B cell (primary cell): Measurements from ENCODE around the gene SPART. TPM values are rescaled to one million over a fixed set of nuclear protein-coding genes. Genes with fewer than 3 reads are reported as not detected.

Source experiments
- ATAC-seq: fragments of 200-7000 bp; cut with Tn5 transposase; one replicate; pipeline ENCODE4 v1.10.0; 2021; ENCODE audit warnings: low read depth, mild to moderate bottlenecking, moderate number of reproducible peaks, moderate library complexity
- CTCF ChIA-PET: fragments of 350-600 bp; sonication (Branson Sonifier 250); formaldehyde crosslinking; loops from one replicate; lab custom pipeline; 2021; ENCODE audit warnings: antibody characterized with exemption, inconsistent platforms; lab: Charles Lee
- POLR2A ChIA-PET: fragments of 350-600 bp; sonication (Branson Sonifier 250); formaldehyde crosslinking; loops from one replicate; lab custom pipeline; 2021; ENCODE audit warnings: antibody characterized with exemption; lab: Charles Lee
- DNase-seq: peaks from one replicate; pipeline ENCODE4 v3.0.0; 2013
- H2AFZ ChIP-seq: 2 replicates; pipeline ENCODE4 v1.6.1; 2012; ENCODE audit warnings: mild to moderate bottlenecking, low read depth, low read length; ENCODE audit not compliant: insufficient read depth, poor library complexity, severe bottlenecking
- H3K27ac ChIP-seq, 2 donors: 1 replicate in 1 of 2; 2 replicates in 1 of 2; pipeline ENCODE4 v1.5.1; 2012 to 2013; ENCODE audit warnings: low read length in 2 of 2, mild to moderate bottlenecking in 2 of 2, moderate library complexity in 1 of 2
- H3K27me3 ChIP-seq, 4 experiments: fragments of 200-600 bp in 1 of 4; sonication (generic) in 1 of 4; replicated peaks in 1 of 4; 1 replicate in 2 of 4; 2 replicates in 2 of 4; pipeline versions ENCODE4 v1.6.1 to v1.7.0; 2013 to 2016; ENCODE audit warnings: low read length in 3 of 4, mild to moderate bottlenecking in 2 of 4, mixed read lengths in 1 of 4, moderate library complexity in 1 of 4; ENCODE audit not compliant: insufficient read depth in 4 of 4, control insufficient read depth in 3 of 4; ENCODE audit errors: control extremely low read depth in 1 of 4
- H3K36me3 ChIP-seq, 2 experiments: replicated peaks in 1 of 2; 1 replicate in 1 of 2; 2 replicates in 1 of 2; pipeline versions ENCODE4 v1.6.1 to v1.7.1; 2013; ENCODE audit warnings: low read length in 1 of 2; ENCODE audit not compliant: insufficient read depth in 2 of 2, control insufficient read depth in 1 of 2; ENCODE audit errors: control extremely low read depth in 1 of 2, extremely low read depth in 1 of 2
- H3K4me1 ChIP-seq, 2 donors: fragments of 200-600 bp in 1 of 2; sonication (generic) in 1 of 2; 1 replicate in 1 of 2; 2 replicates in 1 of 2; pipeline versions ENCODE4 v1.5.1 to v1.6.1; 2013 to 2017; ENCODE audit warnings: low read length in 2 of 2; ENCODE audit not compliant: control insufficient read depth in 2 of 2, insufficient read depth in 2 of 2
- H3K4me2 ChIP-seq: replicated peaks from 2 replicates; pipeline ENCODE3; 2012; ENCODE audit warnings: mild to moderate bottlenecking, low read depth, low read length; ENCODE audit not compliant: poor library complexity, severe bottlenecking
- H3K4me3 ChIP-seq, 5 experiments: fragments of 200-600 bp in 1 of 5; sonication (generic) in 1 of 5; 1 replicate in 3 of 5; 2 replicates in 2 of 5; pipeline versions ENCODE4 v1.5.1 to v1.7.0; 2011 to 2016; ENCODE audit warnings: low read length in 4 of 5, mild to moderate bottlenecking in 4 of 5, low read depth in 2 of 5, control low read depth in 1 of 5, moderate library complexity in 1 of 5; ENCODE audit not compliant: insufficient read depth in 1 of 5; ENCODE audit errors: control extremely low read depth in 1 of 5, extremely low read depth in 1 of 5
- H3K79me2 ChIP-seq: fragments of 200-600 bp; sonication (generic); one replicate; pipeline ENCODE4 v1.6.0; 2016; ENCODE audit warnings: low read length; ENCODE audit not compliant: control insufficient read depth, insufficient read depth
- H3K9ac ChIP-seq: fragments of 200-600 bp; sonication (generic); 2 replicates; pipeline ENCODE4 v1.6.1; 2017; ENCODE audit warnings: mild to moderate bottlenecking, low read length, moderate library complexity
- H3K9me3 ChIP-seq, 3 donors: one replicate each; pipeline versions ENCODE4 v1.6.1 to v1.7.1; 2013; ENCODE audit warnings: low read length in 2 of 3; ENCODE audit not compliant: control insufficient read depth in 2 of 3, insufficient read depth in 1 of 3; ENCODE audit errors: control extremely low read depth in 1 of 3
- H4K20me1 ChIP-seq: 2 replicates; pipeline ENCODE4 v1.6.0; 2012; ENCODE audit warnings: mild to moderate bottlenecking, low read length; ENCODE audit not compliant: insufficient read depth, control insufficient read depth, poor library complexity, severe bottlenecking
- H3K27ac Mint-ChIP-seq: one replicate; pipeline ENCODE4 v1.8.0; 2021; ENCODE audit warnings: mixed read lengths
- H3K27me3 Mint-ChIP-seq: one replicate; pipeline ENCODE4 v1.8.0; 2021; ENCODE audit warnings: mixed read lengths
- H3K4me1 Mint-ChIP-seq: one replicate; pipeline ENCODE4 v1.8.0; 2021; ENCODE audit warnings: mixed read lengths
- H3K4me3 Mint-ChIP-seq: one replicate; pipeline ENCODE4 v1.8.0; 2021; ENCODE audit warnings: mixed read lengths
- H3K9me3 Mint-ChIP-seq: one replicate; pipeline ENCODE4 v1.8.0; 2022; ENCODE audit warnings: mixed read lengths; ENCODE audit not compliant: insufficient read depth
- EZH2 ChIP-seq: IDR thresholded peaks from 2 replicates; pipeline ENCODE4 v1.6.1; 2012; ENCODE audit warnings: borderline replicate concordance, low read depth, mild to moderate bottlenecking, moderate library complexity, low read length; ENCODE audit not compliant: insufficient read depth, poor library complexity, severe bottlenecking
- WGBS: methylation state at CpG from one replicate; pipeline ENCODE4 v1.1.5; 2013; ENCODE audit warnings: missing lambda C conversion rate; ENCODE audit not compliant: insufficient coverage; 5-methylcytosine and 5-hydroxymethylcytosine counted together
- intact Hi-C: fragments of 100-400 bp; cut with micrococcal nuclease; formaldehyde crosslinking; loops from one replicate; pipeline ENCODE4 v1.10.0; 2022
- polyA plus RNA-seq: library from polyadenylated mRNA; depleted of rRNA; stranded (reverse); fragments of >200 nt; gene quantifications from 2 replicates; pipeline ENCODE4 v1.2.3, GENCODE V29; 2012
- total RNA-seq, 2 donors: library from RNA; stranded (reverse); fragments of 120-200 nt in 1 of 2; gene quantifications; 1 replicate in 1 of 2; 2 replicates in 1 of 2; pipeline versions ENCODE4 v1.2.3 to v1.2.4, GENCODE V29; 2013 to 2022
- TF ChIP-seq, protein P1 (sequence below): fragments of 200-600 bp; IDR thresholded peaks from one replicate; pipeline ENCODE4 v1.8.0; 2022; ENCODE audit warnings: antibody characterized with exemption, mild to moderate bottlenecking

The SPART gene
- total and polyA plus RNA-seq, 2 donors (not counting 1 experiment from before 2014, with no cell fraction given) = 10.1 to 20.8 TPM

DNA sequence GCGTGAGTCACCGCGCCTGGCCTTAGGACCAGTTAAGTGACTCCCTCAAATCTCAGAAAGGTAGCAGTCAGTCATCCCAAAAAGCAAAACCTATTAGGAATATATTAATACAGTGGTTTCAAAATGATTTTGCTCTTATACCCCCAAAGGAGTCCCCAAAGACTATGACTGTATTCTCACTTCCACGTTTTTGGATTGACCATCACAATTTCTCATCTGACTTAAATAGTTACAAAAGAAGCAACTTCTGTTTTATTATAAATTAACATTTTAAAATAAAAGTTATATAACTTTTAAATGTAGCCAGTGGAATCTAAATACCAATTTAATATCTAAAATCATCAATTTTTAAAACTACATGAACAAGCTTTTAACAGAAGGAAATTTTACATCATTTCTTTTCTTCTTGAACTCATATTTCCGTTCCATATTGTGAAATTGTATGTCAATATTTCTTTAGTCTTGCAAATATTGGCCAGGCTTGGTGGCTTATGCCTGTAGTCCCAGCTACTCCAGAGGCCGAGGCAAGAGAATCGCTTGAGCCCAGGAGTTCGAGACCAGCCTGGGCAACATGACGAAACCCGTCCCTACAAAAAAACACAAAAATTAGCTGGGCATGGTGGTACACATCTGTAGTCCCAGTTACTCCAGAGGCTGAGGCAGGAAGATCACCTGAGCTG is 1.5 kb upstream of the SPART start:
- no peaks in the 10 kb centered on the region for H3K27me3 ChIP-seq
- no peak overlapping the region for H3K4me2 ChIP-seq
- H3K79me2 ChIP-seq = peaks cover 16% of the 10 kb centered on the region
- H3K4me1 ChIP-seq = peaks cover 10 to 16% of the 10 kb centered on the region in 2 donors
- H3K27ac ChIP-seq = no peak overlapping the region
- Mint-ChIP-seq H3K9me3 (no peaks in the 10 kb centered on the region), H3K27me3 (peaks cover 14% of the 10 kb centered on the region), H3K27ac (no peak overlapping the region), H3K4me3 (no peak overlapping the region), H3K4me1 (peaks cover 24% of the 10 kb centered on the region)
- POLR2A ChIA-PET = no interaction called here
- H4K20me1 ChIP-seq = no peaks in the 10 kb centered on the region
- ATAC-seq = no peak
- H3K9me3 ChIP-seq = no peaks in the 10 kb centered on the region
- CTCF ChIA-PET = interaction anchor here (0.7 to 2.0 kb wide), 4 partner anchors 8 to 388 kb away, joined by 3 to 15 read pairs (median 6); no protein-coding TSS in a partner anchor
- TF ChIP-seq, protein P1, sequence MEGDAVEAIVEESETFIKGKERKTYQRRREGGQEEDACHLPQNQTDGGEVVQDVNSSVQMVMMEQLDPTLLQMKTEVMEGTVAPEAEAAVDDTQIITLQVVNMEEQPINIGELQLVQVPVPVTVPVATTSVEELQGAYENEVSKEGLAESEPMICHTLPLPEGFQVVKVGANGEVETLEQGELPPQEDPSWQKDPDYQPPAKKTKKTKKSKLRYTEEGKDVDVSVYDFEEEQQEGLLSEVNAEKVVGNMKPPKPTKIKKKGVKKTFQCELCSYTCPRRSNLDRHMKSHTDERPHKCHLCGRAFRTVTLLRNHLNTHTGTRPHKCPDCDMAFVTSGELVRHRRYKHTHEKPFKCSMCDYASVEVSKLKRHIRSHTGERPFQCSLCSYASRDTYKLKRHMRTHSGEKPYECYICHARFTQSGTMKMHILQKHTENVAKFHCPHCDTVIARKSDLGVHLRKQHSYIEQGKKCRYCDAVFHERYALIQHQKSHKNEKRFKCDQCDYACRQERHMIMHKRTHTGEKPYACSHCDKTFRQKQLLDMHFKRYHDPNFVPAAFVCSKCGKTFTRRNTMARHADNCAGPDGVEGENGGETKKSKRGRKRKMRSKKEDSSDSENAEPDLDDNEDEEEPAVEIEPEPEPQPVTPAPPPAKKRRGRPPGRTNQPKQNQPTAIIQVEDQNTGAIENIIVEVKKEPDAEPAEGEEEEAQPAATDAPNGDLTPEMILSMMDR = no peak
- TF ChIP-seq EZH2 = no peak
- no peak for DNase-seq
- no peak overlapping the region for H3K9ac ChIP-seq
- 98% methylated on average over 5 of the region's 10 CpGs for WGBS
- H3K4me3 ChIP-seq = no peak overlapping the region
- no peaks in the 10 kb centered on the region for H3K36me3 ChIP-seq
- no peak overlapping the region for H2AFZ ChIP-seq
- intact Hi-C loops = loop anchor here (2.0 to 5.0 kb wide), 2 partner anchors 73 to 635 kb away; no protein-coding TSS in a partner anchor
